VCaP (cell line): Measurements from ENCODE around the gene PPP1R8.

Experiments
- H3K27ac ChIP-seq: fragments of 450-650 bp; 2 replicates; pipeline ENCODE4 v1.5.1; 2017
- CTCF ChIP-seq: fragments of 450-650 bp; conservative IDR thresholded peaks from 2 replicates; pipeline ENCODE4 v1.5.1; 2017; ENCODE audit warnings: mild to moderate bottlenecking, moderate library complexity

PPP1R8 gene

DNA sequence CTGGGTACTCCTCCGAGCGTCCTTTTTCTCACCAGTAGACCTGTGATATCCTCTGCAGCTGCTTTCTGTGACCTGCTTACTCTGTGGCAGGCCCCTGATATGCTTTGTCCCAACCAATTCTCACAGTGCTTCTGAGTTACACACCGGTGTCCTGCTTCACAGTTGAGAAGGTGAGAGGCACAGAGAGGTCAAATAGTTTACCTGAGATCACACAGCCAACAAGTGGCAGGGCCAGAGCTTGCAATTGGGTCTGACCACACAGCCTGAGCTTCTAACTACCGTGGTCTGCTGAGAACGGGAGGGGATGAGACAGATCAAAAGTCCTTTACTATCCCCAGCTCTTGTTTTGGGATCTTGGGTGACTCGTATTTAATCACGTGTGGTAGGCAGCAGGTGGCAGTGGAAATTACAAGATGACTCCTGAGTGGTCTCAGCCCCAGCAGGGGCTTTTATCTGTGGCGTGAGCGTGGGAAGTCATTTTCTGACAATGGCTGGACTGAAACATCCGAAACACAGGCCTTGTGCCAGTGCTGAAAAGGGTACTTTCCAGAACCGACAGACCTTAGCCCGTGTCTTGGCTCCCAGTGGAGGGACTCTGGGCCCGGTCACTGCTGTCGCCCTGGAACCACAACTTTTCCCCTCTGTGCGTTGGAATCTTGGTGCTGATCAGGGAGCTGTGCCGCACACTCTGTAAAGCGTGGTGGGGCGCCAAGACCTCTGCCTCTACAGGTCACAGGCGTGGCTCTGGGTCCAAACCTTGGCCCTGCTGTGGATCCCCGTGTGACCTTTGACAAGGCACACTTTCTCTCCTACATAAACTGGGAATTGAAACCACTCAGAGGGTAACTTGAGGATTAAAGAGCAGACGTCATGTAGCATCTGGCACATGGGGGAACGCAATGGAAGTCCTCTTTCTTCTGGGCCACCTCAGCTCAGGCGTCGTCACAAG lies 53.7 kb downstream of the PPP1R8 start:
- TF ChIP-seq CTCF, result no peak
- H3K27ac ChIP-seq, result no peak overlapping the region

- no peak overlapping the region for H3K27ac ChIP-seq
- TF ChIP-seq CTCF, result no peak
These were observed 54.5 kb downstream of the PPP1R8 start for GRCh38 chr1:27885114-27885528.

- no peak overlapping the region for H3K27ac ChIP-seq
- no peak for TF ChIP-seq CTCF
These were observed 55.2 kb downstream of the PPP1R8 start for GRCh38 chr1:27885621-27886352.

DNA sequence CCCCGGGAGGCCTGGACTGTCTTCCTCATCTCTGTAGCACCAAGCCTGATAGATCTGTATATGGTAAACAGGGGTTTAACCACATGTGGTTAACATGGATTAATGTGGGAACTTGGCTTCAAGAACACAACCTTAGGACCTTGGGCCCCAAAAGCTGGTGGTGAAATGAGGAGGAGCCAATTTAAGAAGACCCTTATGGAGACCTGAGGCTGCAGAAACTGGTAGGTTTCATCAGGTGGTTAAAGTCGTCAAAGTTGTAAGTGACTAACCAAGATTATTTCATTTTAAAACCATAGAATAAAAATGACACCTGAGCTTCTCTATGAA lies 55.7 kb downstream of the PPP1R8 start:
- H3K27ac ChIP-seq, result no peak overlapping the region
- no peak for TF ChIP-seq CTCF

GRCh38 chr1:27886744-27887143 lies 56.2 kb downstream of the PPP1R8 start:
- TF ChIP-seq CTCF, result no peak
- H3K27ac ChIP-seq, result no peak overlapping the region

GRCh38 chr1:27887215-27888021 lies 56.8 kb downstream of the PPP1R8 start:
- no peak for TF ChIP-seq CTCF
- no peak overlapping the region for H3K27ac ChIP-seq

DNA sequence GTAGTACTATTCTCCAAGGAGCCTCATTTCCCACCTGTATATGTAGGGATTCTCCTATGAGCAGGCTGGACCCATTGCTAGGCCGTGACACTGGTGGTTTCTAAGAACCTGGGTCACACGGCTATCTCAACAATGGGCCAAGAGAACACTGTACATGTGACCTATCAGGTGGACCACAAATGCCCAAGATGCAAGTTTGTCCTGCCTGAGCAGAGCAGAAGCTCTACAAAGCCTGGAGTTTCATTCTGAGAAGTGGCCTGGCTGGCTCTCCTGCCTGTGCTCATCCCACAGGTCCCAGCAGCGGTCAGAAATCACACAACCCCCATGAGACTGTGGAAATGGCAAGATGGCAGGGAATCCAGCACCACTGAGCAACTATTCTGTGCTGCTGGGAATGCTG lies 58.9 kb downstream of the PPP1R8 start:
- H3K27ac ChIP-seq, result no peak overlapping the region
- TF ChIP-seq CTCF, result no peak
